H1 (cell line): ENCODE data around the gene SLC26A11. TPM values are rescaled to one million over a fixed set of nuclear protein-coding genes. Genes with fewer than 3 reads are reported as not detected.
A peak's percentile ranks its signal among the peaks of the same experiment; 100 is the strongest.

Experiments used
- CTCF ChIA-PET: fragments of 300-600 bp; sonication (Branson Sonifier 250); formaldehyde crosslinking; loops from one replicate; lab custom pipeline; 2021; ENCODE audit not compliant: partially characterized antibody; lab: Charles Lee
- POLR2A ChIA-PET: fragments of 300-600 bp; sonication (Branson Sonifier 250); formaldehyde crosslinking; loops from one replicate; lab custom pipeline; 2021; ENCODE audit warnings: inconsistent platforms; ENCODE audit not compliant: partially characterized antibody; lab: Charles Lee
- DNase-seq, 2 experiments: peaks; one replicate each; pipeline versions ENCODE4 v3.0.0 to v3.0.0-alpha.2; 2010 to 2022; ENCODE audit warnings: low spot score in 2 of 2, low read depth in 1 of 2, mixed read lengths in 1 of 2
- FAIRE-seq: peaks from 2 replicates; lab custom pipeline; 2011; peaks lifted over from hg19 to GRCh38; lab: Jason Lieb, UNC
- H2AFZ ChIP-seq: 2 replicates; pipeline ENCODE4 v1.8.1; 2012; ENCODE audit warnings: low read length, inconsistent platforms
- H2AK5ac ChIP-seq: 2 replicates; pipeline ENCODE4 v1.6.1; 2013; ENCODE audit warnings: low read depth, low read length
- H2BK120ac ChIP-seq: replicated peaks from 2 replicates; pipeline ENCODE3; 2013; ENCODE audit warnings: low read depth, low read length, inconsistent platforms
- H2BK12ac ChIP-seq: 2 replicates; pipeline ENCODE4 v1.6.1; 2013; ENCODE audit warnings: low read depth, low read length
- H2BK15ac ChIP-seq: 2 replicates; pipeline ENCODE4 v1.6.1; 2013; ENCODE audit warnings: low read length
- H2BK20ac ChIP-seq: 2 replicates; pipeline ENCODE4 v1.6.1; 2013; ENCODE audit warnings: low read length
- H2BK5ac ChIP-seq: 2 replicates; pipeline ENCODE4 v1.6.1; 2013; ENCODE audit warnings: low read depth, low read length
- H3K14ac ChIP-seq: 2 replicates; pipeline ENCODE4 v1.6.1; 2013; ENCODE audit warnings: inconsistent platforms; ENCODE audit not compliant: insufficient read length
- H3K18ac ChIP-seq: 2 replicates; pipeline ENCODE4 v1.6.1; 2013; ENCODE audit warnings: low read length; ENCODE audit errors: extremely low read depth
- H3K23ac ChIP-seq: 2 replicates; pipeline ENCODE4 v1.6.1; 2013; ENCODE audit warnings: inconsistent platforms; ENCODE audit not compliant: insufficient read length
- H3K23me2 ChIP-seq: 2 replicates; pipeline ENCODE4 v1.6.1; 2013; ENCODE audit warnings: low read depth, low read length
- H3K27ac ChIP-seq: 2 replicates; pipeline ENCODE4 v1.6.1; 2011; ENCODE audit warnings: low read depth, low read length, inconsistent platforms
- H3K27me3 ChIP-seq, 4 experiments: replicated peaks in 1 of 4; 1 replicate in 1 of 4; 2 replicates in 3 of 4; pipeline versions ENCODE4 v1.6.1 to v1.8.1; 2011 to 2013; ENCODE audit warnings: low read length in 3 of 4, mild to moderate bottlenecking in 3 of 4, inconsistent platforms in 2 of 4, mixed read lengths in 2 of 4, moderate library complexity in 1 of 4; ENCODE audit not compliant: control insufficient read depth in 3 of 4, insufficient read depth in 3 of 4; ENCODE audit errors: extremely low read depth in 1 of 4
- H3K36me3 ChIP-seq, 4 experiments: 2 replicates each; pipeline versions ENCODE4 v1.6.1 to v1.8.1; 2011 to 2013; ENCODE audit warnings: mild to moderate bottlenecking in 4 of 4, low read length in 3 of 4, moderate library complexity in 2 of 4, control low read depth in 1 of 4, inconsistent platforms in 1 of 4; ENCODE audit not compliant: insufficient read depth in 4 of 4, control insufficient read depth in 2 of 4
- H3K4ac ChIP-seq: replicated peaks from 2 replicates; pipeline ENCODE3; 2013; ENCODE audit warnings: low read length, low read depth, mixed read lengths, inconsistent platforms; ENCODE audit not compliant: insufficient read length
- H3K4me1 ChIP-seq, 4 experiments: replicated peaks in 1 of 4; 1 replicate in 1 of 4; 2 replicates in 3 of 4; pipeline versions ENCODE4 v1.6.1 to v1.8.1; 2011 to 2013; ENCODE audit warnings: low read length in 3 of 4, inconsistent platforms in 2 of 4, mixed read lengths in 1 of 4; ENCODE audit not compliant: insufficient read depth in 4 of 4, control insufficient read depth in 3 of 4
- H3K4me2 ChIP-seq, 2 experiments: 2 replicates each; pipeline versions ENCODE4 v1.6.1 to v1.8.1; 2011 to 2013; ENCODE audit warnings: low read depth in 2 of 2, low read length in 2 of 2, control low read depth in 1 of 2, inconsistent platforms in 1 of 2, mild to moderate bottlenecking in 1 of 2; ENCODE audit not compliant: insufficient read depth in 1 of 2
- H3K4me3 ChIP-seq, 4 experiments: fragments of 200-600, 300-600 bp in 1 of 4; sonication (generic), shearing (Covaris generic), sonication (Bioruptor Twin) in 1 of 4; 2 replicates each; pipeline versions ENCODE4 v1.5.1 to v1.8.1; 2011 to 2016; ENCODE audit warnings: low read length in 4 of 4, low read depth in 3 of 4, control low read depth in 2 of 4, inconsistent platforms in 2 of 4, mild to moderate bottlenecking in 2 of 4, mixed read lengths in 1 of 4, moderate library complexity in 1 of 4; ENCODE audit not compliant: insufficient read depth in 2 of 4; ENCODE audit errors: extremely low read depth in 1 of 4
- H3K56ac ChIP-seq: replicated peaks from 2 replicates; pipeline ENCODE3; 2013; ENCODE audit warnings: low read depth, mild to moderate bottlenecking, mixed read lengths, low read length, inconsistent platforms; ENCODE audit not compliant: insufficient read length
- H3K79me1 ChIP-seq: 2 replicates; pipeline ENCODE4 v1.6.1; 2013; ENCODE audit warnings: low read depth, low read length, control low read depth
- H3K79me2 ChIP-seq, 2 experiments: 2 replicates each; pipeline versions ENCODE4 v1.6.1 to v1.8.1; 2012 to 2013; ENCODE audit warnings: low read length in 2 of 2, mild to moderate bottlenecking in 2 of 2, inconsistent platforms in 1 of 2; ENCODE audit not compliant: insufficient read depth in 2 of 2, control insufficient read depth in 1 of 2
- H3K9ac ChIP-seq, 4 experiments: replicated peaks in 1 of 4; 1 replicate in 1 of 4; 2 replicates in 3 of 4; pipeline versions ENCODE4 v1.6.1 to v1.8.1; 2011 to 2013; ENCODE audit warnings: low read depth in 3 of 4, low read length in 3 of 4, control low read depth in 2 of 4, mild to moderate bottlenecking in 2 of 4, moderate library complexity in 2 of 4, inconsistent platforms in 1 of 4; ENCODE audit errors: extremely low read depth in 1 of 4
- H3K9me3 ChIP-seq, 2 experiments: 2 replicates each; pipeline versions ENCODE4 v1.6.1 to v1.8.1; 2012 to 2013; ENCODE audit warnings: mild to moderate bottlenecking in 2 of 2, moderate library complexity in 2 of 2, control low read depth in 1 of 2, inconsistent platforms in 1 of 2, low read depth in 1 of 2, low read length in 1 of 2, mixed read lengths in 1 of 2; ENCODE audit not compliant: insufficient read depth in 2 of 2
- H4K20me1 ChIP-seq, 2 experiments: replicated peaks in 1 of 2; 2 replicates each; pipeline versions ENCODE3 to v1.8.1; 2011 to 2013; ENCODE audit warnings: inconsistent platforms in 2 of 2, low read length in 2 of 2, mild to moderate bottlenecking in 1 of 2; ENCODE audit not compliant: insufficient read depth in 2 of 2, control insufficient read depth in 1 of 2
- H4K5ac ChIP-seq: 2 replicates; pipeline ENCODE4 v1.6.1; 2013; ENCODE audit warnings: low read length, low read depth, mixed read lengths, inconsistent platforms; ENCODE audit not compliant: insufficient read length
- H4K8ac ChIP-seq: 2 replicates; pipeline ENCODE4 v1.8.0; 2013; ENCODE audit warnings: mild to moderate bottlenecking, moderate library complexity, low read length, inconsistent platforms; ENCODE audit not compliant: insufficient read depth; ENCODE audit errors: extremely low read depth
- H4K91ac ChIP-seq: replicated peaks from 2 replicates; pipeline ENCODE3; 2013; ENCODE audit warnings: low read length, mixed read lengths, inconsistent platforms; ENCODE audit not compliant: insufficient read length
- EGR1 ChIP-seq: IDR thresholded peaks from 2 replicates; pipeline ENCODE4 v1.6.1; 2011; ENCODE audit warnings: low read depth, low read length, borderline replicate concordance
- GABPA ChIP-seq: IDR thresholded peaks from 2 replicates; pipeline ENCODE4 v1.6.1; 2011; ENCODE audit warnings: mild to moderate bottlenecking, low read length, moderate library complexity, borderline replicate concordance; ENCODE audit not compliant: insufficient read depth
- POLR2A ChIP-seq, 2 experiments: IDR thresholded peaks; 1 replicate in 1 of 2; 2 replicates in 1 of 2; pipeline ENCODE4 v1.6.1; 2011; ENCODE audit warnings: low read depth in 2 of 2, low read length in 2 of 2, mild to moderate bottlenecking in 2 of 2; ENCODE audit errors: control extremely low read depth in 1 of 2
- RAD21 ChIP-seq, 2 experiments: IDR thresholded peaks in 1 of 2; conservative IDR thresholded peaks in 1 of 2; 2 replicates each; pipeline ENCODE4 v1.6.1; 2011; ENCODE audit warnings: low read depth in 2 of 2, low read length in 2 of 2, improper control_type of control experiment in 1 of 2, inconsistent platforms in 1 of 2, mild to moderate bottlenecking in 1 of 2, moderate library complexity in 1 of 2
- SIN3A ChIP-seq, 2 experiments: IDR thresholded peaks in 1 of 2; conservative IDR thresholded peaks in 1 of 2; 2 replicates each; pipeline ENCODE4 v1.6.1; 2011 to 2012; ENCODE audit warnings: low read length in 2 of 2, improper control_type of control experiment in 1 of 2, low read depth in 1 of 2, mild to moderate bottlenecking in 1 of 2
- WGBS, 2 experiments: shearing (Covaris generic) in 1 of 2; methylation state at CpG; one replicate each; pipeline versions ENCODE4 v1.1.6 to v1.1.7; 2013 to 2015; ENCODE audit warnings: low lambda C conversion rate in 2 of 2, mixed read lengths in 2 of 2, inconsistent platforms in 1 of 2, low coverage in 1 of 2, missing lambda C conversion rate in 1 of 2; ENCODE audit not compliant: insufficient replicate concordance in 2 of 2, insufficient coverage in 1 of 2, insufficient read length in 1 of 2; ENCODE audit errors: extremely low coverage in 1 of 2, missing lambda C conversion rate in 1 of 2; 5-methylcytosine and 5-hydroxymethylcytosine counted together
- polyA plus RNA-seq, 7 experiments: library from polyadenylated mRNA; depleted of rRNA in 3 of 7; stranded (reverse) in 5 of 7; unstranded in 2 of 7; fragments of >200 nt in 5 of 7; fragments of 200-250 nt in 2 of 7; gene quantifications; 1 replicate in 5 of 7; 2 replicates in 1 of 7; 4 replicates in 1 of 7; pipeline versions ENCODE4 v1.2.1 to v1.2.3, GENCODE V29; 2011 to 2013; ENCODE audit warnings: missing spikeins in 2 of 7, mixed read lengths in 2 of 7
- total RNA-seq: library from RNA; stranded (reverse); fragmentation: NEBNext Ultra II Directional; extraction: Animal tissue kit (Norgen Biotek cat#: 25700); gene quantifications from 2 replicates; pipeline ENCODE4 v1.2.1, GENCODE V29; 2021
- TF ChIP-seq, protein P1 (sequence below): IDR thresholded peaks from 2 replicates; pipeline ENCODE4 v1.6.1; 2012; ENCODE audit warnings: inconsistent platforms
- TF ChIP-seq, protein P2 (sequence below), 3 experiments: IDR thresholded peaks; 1 replicate in 2 of 3; 2 replicates in 1 of 3; pipeline versions ENCODE4 v1.5.1 to v1.6.1; 2011; ENCODE audit warnings: low read length in 3 of 3, mild to moderate bottlenecking in 3 of 3, inconsistent platforms in 2 of 3, low read depth in 1 of 3, moderate library complexity in 1 of 3; ENCODE audit not compliant: insufficient read depth in 1 of 3; ENCODE audit errors: control extremely low read depth in 1 of 3

SLC26A11 gene
- total and polyA plus RNA-seq, 2 of the 8 experiments (the other 6 are each of a cell fraction or from before 2014, with no cell fraction given) = 15.5 to 25.9 TPM

DNA sequence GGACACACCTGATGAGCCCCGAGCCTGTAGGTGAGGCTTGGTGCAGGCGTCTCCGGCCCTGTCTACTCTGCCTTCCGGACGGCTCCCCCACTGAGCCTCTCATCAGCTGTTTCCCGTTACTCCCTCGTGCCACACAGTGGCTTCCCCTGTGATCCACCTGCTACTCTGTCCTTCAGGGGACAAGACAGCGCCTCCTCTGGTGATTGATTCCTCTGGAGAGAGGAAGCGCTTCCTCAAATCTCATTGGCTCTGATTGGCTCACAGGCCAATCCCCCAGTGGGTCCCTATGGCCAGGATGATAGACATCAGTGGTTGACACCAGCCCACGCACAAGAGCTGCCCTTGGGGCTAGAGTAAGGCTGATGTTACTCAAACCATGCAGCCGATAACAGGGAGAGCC, 64.4 kb downstream of the SLC26A11 start:
- H4K5ac ChIP-seq = no peak overlapping the region
- no peak overlapping the region for H2AK5ac ChIP-seq
- no peak overlapping the region for H2BK12ac ChIP-seq
- FAIRE-seq (no peak), DNase-seq (no peak)
- no peak overlapping the region for H2BK5ac ChIP-seq
- H3K79me1 ChIP-seq = peaks cover 3% of the 10 kb centered on the region; the same call in 1 of the 2 replicates
- no peaks in the 10 kb centered on the region for H3K9me3 ChIP-seq
- H3K36me3 ChIP-seq = peaks cover 0 to 13% (median under 1%) of the 10 kb centered on the region in 4 experiments; a peak in 3 of 8 replicates
- peaks cover 0 to 11% of the 10 kb centered on the region in 2 experiments for H4K20me1 ChIP-seq
- no peak overlapping the region for H3K18ac ChIP-seq
- no peak overlapping the region for H3K4ac ChIP-seq
- H3K4me2 ChIP-seq = no peak overlapping the region
- no peak overlapping the region for H3K56ac ChIP-seq
- peaks cover 8% of the 10 kb centered on the region; the same call in 1 of the 2 replicates for H3K23me2 ChIP-seq
- no peak overlapping the region for H3K23ac ChIP-seq
- peaks cover 0 to 3% (median under 1%) of the 10 kb centered on the region in 4 experiments; a peak in 2 of 7 replicates for H3K4me1 ChIP-seq
- H2BK15ac ChIP-seq = no peak overlapping the region
- WGBS, 2 experiments = 72% methylated on average over 11 of the region's 11 CpGs; no CpG with 5 or more reads in 1 of the 2 experiments
- TF ChIP-seq GABPA (peak; percentile 65; the same call in 1 of the 2 replicates), RAD21 (IDR thresholded peaks at IDR 0.05 in 1 of 2, conservative IDR thresholded peaks at IDR 0.05 in 1 of 2; ENCODE audit: low read depth in 2 of 2, low read length in 2 of 2) (peak; percentile 38 to 49), EGR1 (no peak), POLR2A (IDR thresholded peaks at IDR 0.05; ENCODE audit: control extremely low read depth in 1 of 2, low read depth in 2 of 2, low read length in 2 of 2) (no peak), SIN3A (conservative IDR thresholded peaks at IDR 0.05 in 1 of 2, IDR thresholded peaks at IDR 0.05 in 1 of 2; ENCODE audit: low read depth in 1 of 2, low read length in 2 of 2) (0 out of 4 replicates have a peak, but pooled peaks have one; percentile 49 to 73)
- TF ChIP-seq, protein P1, sequence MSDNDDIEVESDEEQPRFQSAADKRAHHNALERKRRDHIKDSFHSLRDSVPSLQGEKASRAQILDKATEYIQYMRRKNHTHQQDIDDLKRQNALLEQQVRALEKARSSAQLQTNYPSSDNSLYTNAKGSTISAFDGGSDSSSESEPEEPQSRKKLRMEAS = peak; percentile 59
- TF ChIP-seq, protein P2, sequence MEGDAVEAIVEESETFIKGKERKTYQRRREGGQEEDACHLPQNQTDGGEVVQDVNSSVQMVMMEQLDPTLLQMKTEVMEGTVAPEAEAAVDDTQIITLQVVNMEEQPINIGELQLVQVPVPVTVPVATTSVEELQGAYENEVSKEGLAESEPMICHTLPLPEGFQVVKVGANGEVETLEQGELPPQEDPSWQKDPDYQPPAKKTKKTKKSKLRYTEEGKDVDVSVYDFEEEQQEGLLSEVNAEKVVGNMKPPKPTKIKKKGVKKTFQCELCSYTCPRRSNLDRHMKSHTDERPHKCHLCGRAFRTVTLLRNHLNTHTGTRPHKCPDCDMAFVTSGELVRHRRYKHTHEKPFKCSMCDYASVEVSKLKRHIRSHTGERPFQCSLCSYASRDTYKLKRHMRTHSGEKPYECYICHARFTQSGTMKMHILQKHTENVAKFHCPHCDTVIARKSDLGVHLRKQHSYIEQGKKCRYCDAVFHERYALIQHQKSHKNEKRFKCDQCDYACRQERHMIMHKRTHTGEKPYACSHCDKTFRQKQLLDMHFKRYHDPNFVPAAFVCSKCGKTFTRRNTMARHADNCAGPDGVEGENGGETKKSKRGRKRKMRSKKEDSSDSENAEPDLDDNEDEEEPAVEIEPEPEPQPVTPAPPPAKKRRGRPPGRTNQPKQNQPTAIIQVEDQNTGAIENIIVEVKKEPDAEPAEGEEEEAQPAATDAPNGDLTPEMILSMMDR (IDR thresholded peaks at IDR 0.05; ENCODE audit: control extremely low read depth in 1 of 3, insufficient read depth in 1 of 3, low read depth in 1 of 3, low read length in 3 of 3) = peak; percentile 47 to 71 (median 67)
- TF ChIP-seq, all 59 proteins: peak for 5
- ChIA-PET CTCF (interaction anchor here (0.6 to 3.6 kb wide), 21 partner anchors 10 to 1951 kb away, joined by 3 to 23 read pairs (median 4); no protein-coding TSS in a partner anchor), POLR2A (interaction anchor here (0.6 to 3.3 kb wide), 8 partner anchors 11 to 623 kb away, joined by 3 to 13 read pairs (median 4); no protein-coding TSS in a partner anchor)
- no peak overlapping the region; a peak in 1 of 7 replicates for H3K9ac ChIP-seq
- H3K14ac ChIP-seq = no peak overlapping the region
- no peak overlapping the region for H4K8ac ChIP-seq
- no peaks in the 10 kb centered on the region for H3K79me2 ChIP-seq
- no peak overlapping the region for H2BK20ac ChIP-seq
- no peaks in the 10 kb centered on the region for H3K27me3 ChIP-seq
- no peak overlapping the region for H3K4me3 ChIP-seq
- H2AFZ ChIP-seq = no peak overlapping the region
- no peak overlapping the region for H3K27ac ChIP-seq
- no peak overlapping the region for H4K91ac ChIP-seq
- H2BK120ac ChIP-seq = no peak overlapping the region
